Muscle layer of duodenum (tissue), 2 donors: ENCODE measurements around the gene SLC4A9.
"Not testable (repeated sequence)": the region's sequence is repeated elsewhere in the genome, so short reads cannot be mapped to it uniquely, and the experiment has no call there.

Experiments
- H3K27ac ChIP-seq: one replicate; pipeline ENCODE4 v1.7.0; 2013; ENCODE audit warnings: mild to moderate bottlenecking, low read length
- H3K27me3 ChIP-seq: one replicate; pipeline ENCODE4 v1.7.0; 2013; ENCODE audit warnings: low read depth, mild to moderate bottlenecking, control low read depth, low read length
- H3K36me3 ChIP-seq, 2 donors: one replicate each; pipeline ENCODE4 v1.7.0; 2013; ENCODE audit warnings: low read length in 2 of 2, control low read depth in 1 of 2, mild to moderate bottlenecking in 1 of 2; ENCODE audit not compliant: insufficient read depth in 2 of 2, control insufficient read depth in 1 of 2
- H3K4me1 ChIP-seq, 2 donors: one replicate each; pipeline ENCODE4 v1.7.0; 2013; ENCODE audit warnings: low read length in 2 of 2, mild to moderate bottlenecking in 2 of 2, control low read depth in 1 of 2, moderate library complexity in 1 of 2; ENCODE audit not compliant: insufficient read depth in 2 of 2, control insufficient read depth in 1 of 2
- H3K4me3 ChIP-seq, 2 donors: one replicate each; pipeline ENCODE4 v1.7.0; 2013; ENCODE audit warnings: low read length in 2 of 2, low read depth in 1 of 2, mild to moderate bottlenecking in 1 of 2
- H3K9me3 ChIP-seq, 2 donors: one replicate each; pipeline ENCODE4 v1.7.0; 2013; ENCODE audit warnings: low read length in 2 of 2, control low read depth in 1 of 2, mild to moderate bottlenecking in 1 of 2; ENCODE audit not compliant: control insufficient read depth in 1 of 2
- donor health status: healthy.

Gene SLC4A9

DNA sequence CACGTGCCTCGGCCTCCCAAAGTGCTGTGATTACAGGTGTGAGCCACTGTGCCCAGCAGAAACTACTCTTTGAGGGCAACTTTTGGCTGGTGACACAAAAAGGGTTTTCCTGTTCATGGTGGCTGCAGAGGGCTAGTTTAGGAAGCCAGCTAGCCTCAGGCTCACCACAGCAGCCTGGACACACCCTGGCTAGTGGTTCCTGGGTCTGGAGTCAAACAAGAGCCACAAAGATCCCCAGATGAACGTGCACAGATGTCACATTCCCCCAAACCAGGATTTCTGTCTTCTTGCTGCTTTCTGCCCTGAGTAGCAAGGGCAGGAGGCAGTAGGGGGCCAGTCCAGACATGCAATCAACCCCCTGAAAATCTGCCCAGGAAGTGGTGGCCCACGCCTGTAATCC lies 20.4 kb upstream of the SLC4A9 start:
- no peak overlapping the region for H3K4me3 ChIP-seq
- peaks cover 8 to 23% of the 10 kb centered on the region in 2 donors for H3K36me3 ChIP-seq

DNA sequence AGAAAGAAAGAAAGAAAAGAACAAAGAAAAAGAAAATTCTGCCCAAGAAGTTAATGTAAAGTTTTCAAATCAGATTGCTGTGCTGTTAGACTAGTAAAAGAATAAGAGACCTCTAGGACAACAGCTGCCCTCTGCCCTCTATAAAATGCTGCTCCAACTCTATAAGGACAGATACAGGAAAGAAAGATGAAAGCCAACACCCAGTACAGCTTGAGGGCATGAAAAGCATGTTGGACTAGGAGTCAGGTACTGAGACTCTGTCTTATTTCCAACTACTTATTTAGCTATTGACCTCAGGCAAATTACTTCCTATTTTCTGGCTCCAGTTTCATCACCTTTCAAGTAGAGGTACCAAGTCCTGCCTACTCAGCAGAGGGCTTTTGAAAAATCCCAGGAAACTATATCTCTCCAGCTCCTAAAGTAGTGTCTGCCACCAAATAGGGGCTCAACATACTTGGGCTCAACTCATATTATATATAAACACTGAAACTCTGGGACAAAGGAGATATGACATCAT lies 19.3 kb upstream of the SLC4A9 start:
- peaks cover 6 to 21% of the 10 kb centered on the region in 2 donors for H3K36me3 ChIP-seq
- H3K4me3 ChIP-seq: no peak overlapping the region
- peaks cover 9 to 58% of the 10 kb centered on the region in 2 donors for H3K4me1 ChIP-seq
- peak overlapping the region; percentile 35 for H3K27ac ChIP-seq
- no peaks in the 10 kb centered on the region for H3K27me3 ChIP-seq
- H3K9me3 ChIP-seq: no peaks in the 10 kb centered on the region

More for the DNA sequence above, 20.4 kb upstream of the SLC4A9 start:
- Histone ChIP-seq H3K27ac (no peak overlapping the region), H3K9me3 (no peaks in the 10 kb centered on the region), H3K27me3 (no peaks in the 10 kb centered on the region), H3K4me1 (peaks cover 9 to 51% of the 10 kb centered on the region in 2 donors)

DNA sequence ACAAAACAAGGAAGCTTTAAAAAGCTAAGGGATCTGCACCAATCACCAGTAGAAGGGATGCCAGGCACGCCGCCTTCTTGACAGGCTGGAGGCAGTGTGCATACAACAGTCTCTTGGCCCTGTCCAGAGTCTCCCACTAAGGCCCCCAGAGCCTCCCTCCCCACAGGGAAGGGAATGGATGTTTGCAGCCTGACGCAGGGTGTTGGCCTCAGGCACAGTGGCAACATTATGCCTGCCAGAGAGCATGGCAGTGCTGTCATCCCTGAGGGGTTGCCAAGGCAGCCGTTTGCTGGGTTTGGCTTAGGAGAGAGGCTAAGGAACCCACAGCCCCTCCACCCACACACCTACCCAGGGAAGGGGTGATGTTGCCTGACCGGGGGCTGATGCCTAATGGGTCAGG lies 18.4 kb upstream of the SLC4A9 start:
- H3K27ac ChIP-seq: peak overlapping the region; percentile 35
- H3K4me1 ChIP-seq: peaks cover 9 to 49% of the 10 kb centered on the region in 2 donors
- no peaks in the 10 kb centered on the region for H3K27me3 ChIP-seq
- peaks cover 6 to 21% of the 10 kb centered on the region in 2 donors for H3K36me3 ChIP-seq
- H3K4me3 ChIP-seq: no peak overlapping the region
- no peaks in the 10 kb centered on the region for H3K9me3 ChIP-seq

DNA sequence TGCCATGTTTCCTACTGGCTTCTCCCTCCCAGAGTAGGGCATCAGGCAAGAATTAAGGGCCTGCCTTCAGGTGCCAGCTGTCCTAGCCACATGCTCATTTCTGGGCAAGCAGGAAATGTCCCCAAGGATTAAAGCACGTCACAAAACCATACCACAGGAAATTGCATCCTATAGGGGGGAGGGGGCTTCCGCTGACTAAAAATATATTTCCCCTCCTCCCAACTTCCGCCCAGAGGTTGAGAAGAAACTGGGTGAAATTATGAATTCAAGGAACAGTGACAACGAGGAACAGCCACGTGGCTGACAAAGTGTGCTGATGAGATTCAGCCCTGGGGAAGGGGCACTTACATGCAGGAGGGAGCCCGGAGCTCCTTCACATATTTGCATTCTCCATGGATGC lies 17.7 kb upstream of the SLC4A9 start:
- H3K4me1 ChIP-seq: peaks cover 15 to 46% of the 10 kb centered on the region in 2 donors
- H3K9me3 ChIP-seq: no peaks in the 10 kb centered on the region
- peak overlapping the region; percentile 33 for H3K27ac ChIP-seq
- H3K27me3 ChIP-seq: no peaks in the 10 kb centered on the region
- H3K36me3 ChIP-seq: peaks cover 6 to 19% of the 10 kb centered on the region in 2 donors
- H3K4me3 ChIP-seq: no peak overlapping the region

DNA sequence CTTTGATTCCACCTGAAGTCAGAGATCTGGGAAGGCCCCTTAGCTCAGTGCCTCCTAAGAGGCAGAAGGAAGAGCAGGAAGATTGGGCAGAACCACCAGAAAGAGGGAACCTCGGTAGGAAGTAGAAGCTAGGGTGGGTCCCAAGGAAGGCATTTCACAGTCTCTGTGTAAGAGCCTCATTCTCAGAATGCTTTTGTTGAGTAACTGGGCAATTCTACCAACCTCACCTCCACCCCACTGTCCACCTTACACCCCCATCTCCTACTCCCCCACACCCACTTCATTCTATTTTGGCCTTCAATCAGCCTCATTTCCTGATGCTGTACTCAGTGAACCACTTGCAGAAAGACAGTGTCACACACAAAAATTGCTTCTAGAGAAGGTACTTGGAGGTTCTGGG lies 17.1 kb upstream of the SLC4A9 start:
- H3K27ac ChIP-seq: peak overlapping the region; percentile 33
- H3K4me1 ChIP-seq: peaks cover 12 to 46% of the 10 kb centered on the region in 2 donors
- H3K27me3 ChIP-seq: no peaks in the 10 kb centered on the region
- no peak overlapping the region for H3K4me3 ChIP-seq
- H3K36me3 ChIP-seq: peaks cover 6 to 14% of the 10 kb centered on the region in 2 donors
- H3K9me3 ChIP-seq: no peaks in the 10 kb centered on the region

DNA sequence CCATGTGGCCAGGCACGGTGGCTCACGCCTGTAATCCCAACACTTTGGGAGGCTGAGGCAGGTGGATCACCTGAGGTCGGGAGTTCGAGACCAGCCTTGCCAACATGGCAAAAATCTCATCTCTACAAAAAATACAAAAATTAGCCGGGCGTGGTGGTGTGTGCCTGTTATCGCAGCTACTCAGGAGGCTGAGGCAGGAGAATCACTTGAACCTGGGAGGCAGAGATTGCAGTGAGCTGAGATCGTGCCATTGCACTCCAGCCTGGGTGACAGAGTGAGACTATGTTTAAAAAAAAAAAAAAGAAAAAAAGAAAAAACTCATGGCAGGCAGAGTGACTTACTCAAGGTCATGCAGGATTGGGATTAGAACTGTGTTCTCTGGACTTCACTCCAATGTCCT lies 16.1 kb upstream of the SLC4A9 start:
- not testable (repeated sequence) for H3K27me3 ChIP-seq, H3K27ac ChIP-seq, H3K9me3 ChIP-seq
- Histone ChIP-seq H3K36me3 (peaks cover 6 to 14% of the 10 kb centered on the region in 2 donors), H3K4me1 (peaks cover 12 to 38% of the 10 kb centered on the region in 2 donors), H3K4me3 (peak overlapping the region; percentile 60 to 72)

DNA sequence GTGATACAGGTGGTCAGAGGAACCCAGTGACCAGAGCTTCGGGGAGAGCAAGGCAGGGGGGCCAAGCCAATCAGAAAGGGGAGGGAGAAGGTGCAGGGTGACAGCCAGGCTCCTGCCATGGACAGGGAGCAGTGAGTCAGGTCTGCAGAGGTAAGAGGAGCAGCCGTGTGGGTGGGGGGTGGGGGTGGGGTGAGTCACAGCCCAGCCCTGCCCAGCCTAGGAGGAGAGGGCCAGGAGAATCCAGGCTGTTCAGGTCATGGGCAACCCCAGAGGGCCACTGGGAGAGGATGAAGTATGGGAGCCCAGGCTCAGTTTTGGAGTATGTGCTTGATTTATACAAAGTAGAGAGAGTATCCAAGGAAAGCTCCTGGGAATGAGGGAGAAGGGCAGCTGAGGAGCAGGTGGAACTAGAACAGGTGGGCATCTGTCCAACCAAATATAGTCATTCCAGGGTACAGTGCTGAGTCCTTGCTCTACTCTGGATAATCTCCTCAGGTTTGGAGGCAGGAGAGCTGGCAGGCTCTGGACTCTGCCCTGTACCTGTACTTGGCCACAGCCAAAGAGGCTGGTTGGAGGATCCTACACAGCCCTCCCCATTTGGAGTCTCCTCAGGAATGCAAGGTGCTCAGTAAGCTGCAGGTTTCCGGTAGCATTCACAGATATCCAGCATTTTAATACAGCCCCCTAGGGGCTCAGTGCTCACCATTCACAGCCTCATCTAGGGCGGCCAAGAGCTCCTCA lies 15.1 kb upstream of the SLC4A9 start:
- Histone ChIP-seq H3K36me3 (peaks cover 6 to 14% of the 10 kb centered on the region in 2 donors), H3K9me3 (no peaks in the 10 kb centered on the region), H3K27me3 (no peaks in the 10 kb centered on the region), H3K27ac (peak overlapping the region; percentile 70), H3K4me3 (peak overlapping the region; percentile 60 to 72), H3K4me1 (peaks cover 12 to 38% of the 10 kb centered on the region in 2 donors)

DNA sequence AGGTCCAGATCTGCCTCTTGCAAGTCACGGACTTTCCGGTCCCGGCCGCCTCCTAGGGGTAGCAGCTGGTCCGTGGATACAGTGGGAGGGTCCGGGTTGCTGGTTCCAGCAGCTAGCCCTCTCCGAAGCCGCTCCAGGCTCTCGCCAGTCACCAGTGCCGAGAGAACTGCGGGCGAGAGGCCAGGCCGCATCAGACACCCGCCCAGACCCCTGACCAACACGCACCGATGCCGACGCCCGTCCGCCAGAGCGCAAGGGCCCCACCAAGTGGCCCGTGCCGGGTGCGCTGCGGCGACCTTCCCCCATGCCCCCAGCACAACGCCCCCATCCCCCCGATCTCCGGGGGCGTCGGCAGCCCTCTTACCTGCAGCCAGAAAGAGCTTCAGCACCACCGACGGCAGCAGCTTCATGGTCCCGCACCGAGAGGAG lies 14.1 kb upstream of the SLC4A9 start:
- Histone ChIP-seq H3K9me3 (no peaks in the 10 kb centered on the region), H3K27ac (peak overlapping the region; percentile 70), H3K36me3 (peaks cover 6 to 9% of the 10 kb centered on the region in 2 donors), H3K4me1 (peaks cover 9 to 36% of the 10 kb centered on the region in 2 donors), H3K27me3 (no peaks in the 10 kb centered on the region), H3K4me3 (peak overlapping the region; percentile 60 to 72)

DNA sequence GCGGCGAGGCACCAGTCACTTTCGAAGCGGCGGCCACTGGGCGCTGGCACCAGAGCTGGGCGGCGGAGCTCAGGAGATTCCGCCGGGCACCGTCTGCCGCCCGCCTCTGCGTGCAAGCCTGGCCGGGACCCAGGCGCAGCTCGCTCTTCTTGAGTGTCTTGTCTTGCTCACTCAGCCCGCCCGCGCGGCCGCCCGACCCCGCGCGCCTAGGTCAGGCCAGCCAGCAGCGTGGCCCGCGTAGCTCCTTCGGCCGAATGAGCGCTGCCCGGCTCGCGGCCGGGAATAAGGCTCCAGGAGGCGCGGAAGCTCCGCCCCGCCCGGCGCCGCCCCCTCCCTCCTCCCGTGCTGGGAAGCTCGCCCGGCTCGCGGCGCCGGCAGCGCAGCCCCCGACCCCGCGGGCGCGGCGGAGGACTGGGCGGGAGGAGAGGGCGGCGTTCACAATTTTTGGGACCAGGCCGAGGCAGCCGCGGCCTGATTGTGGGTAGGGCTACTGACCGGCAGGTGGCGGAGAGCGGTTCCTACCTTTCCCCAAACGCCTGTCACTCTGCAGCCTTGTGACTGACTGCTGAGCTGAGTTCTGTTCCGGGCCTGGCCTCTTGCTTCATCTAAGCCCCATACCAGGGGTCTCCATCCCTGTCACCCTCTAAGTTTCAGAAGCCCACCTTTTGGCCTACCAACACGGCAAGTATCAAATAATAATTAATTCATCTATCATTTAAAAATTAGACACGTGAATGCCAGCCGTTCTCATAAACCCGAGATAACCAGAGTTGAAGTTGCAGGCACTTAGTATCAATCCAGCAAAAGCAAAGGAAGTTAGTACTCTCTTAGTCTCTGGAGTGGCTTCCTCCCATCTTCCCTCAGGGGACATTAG lies 13.4 kb upstream of the SLC4A9 start, which contains the start of gene HBEGF:
TSS of gene HBEGF (minus strand) at position 256 of the 874 bp plus-strand sequence. CDS start 275 bp downstream, outside the sequence.
- H3K4me1 ChIP-seq: peaks cover 9 to 34% of the 10 kb centered on the region in 2 donors

DNA sequence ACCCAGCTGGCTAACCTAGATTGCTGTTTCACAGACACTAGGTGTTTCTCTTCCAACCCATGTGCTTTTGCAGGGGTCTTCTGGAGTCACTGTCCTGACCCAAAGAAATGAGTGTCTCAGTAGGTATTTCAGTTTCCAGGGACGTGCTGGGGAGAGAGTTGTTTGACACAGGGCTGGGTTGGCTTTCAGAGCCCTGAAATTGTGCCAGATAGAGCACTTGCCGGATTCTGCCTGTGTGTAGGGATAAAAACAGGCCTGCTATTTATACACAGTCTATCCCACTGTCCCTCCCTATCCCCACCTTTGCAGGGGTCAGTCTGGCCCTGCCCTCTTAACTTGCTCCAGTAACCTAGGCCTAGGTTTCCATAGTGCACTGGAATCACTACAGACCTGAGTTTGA lies 12.6 kb upstream of the SLC4A9 start:
- H3K36me3 ChIP-seq: peaks cover under 1 to 4% of the 10 kb centered on the region in 2 donors
- H3K27ac ChIP-seq: peak overlapping the region; percentile 74
- H3K9me3 ChIP-seq: no peaks in the 10 kb centered on the region
- H3K4me3 ChIP-seq: peak overlapping the region; percentile 54 to 60
- H3K27me3 ChIP-seq: no peaks in the 10 kb centered on the region
- H3K4me1 ChIP-seq: peaks cover 9 to 26% of the 10 kb centered on the region in 2 donors

More for the DNA sequence above, 13.4 kb upstream of the SLC4A9 start, which contains the start of gene HBEGF:
- Histone ChIP-seq H3K27ac (peak within 1 kb of the TSS; percentile 74), H3K27me3 (no peaks in the 10 kb centered on the region), H3K36me3 (peaks cover 6 to 9% of the 10 kb centered on the region in 2 donors), H3K9me3 (no peaks in the 10 kb centered on the region), H3K4me3 (peak within 1 kb of the TSS; percentile 60 to 72)

DNA sequence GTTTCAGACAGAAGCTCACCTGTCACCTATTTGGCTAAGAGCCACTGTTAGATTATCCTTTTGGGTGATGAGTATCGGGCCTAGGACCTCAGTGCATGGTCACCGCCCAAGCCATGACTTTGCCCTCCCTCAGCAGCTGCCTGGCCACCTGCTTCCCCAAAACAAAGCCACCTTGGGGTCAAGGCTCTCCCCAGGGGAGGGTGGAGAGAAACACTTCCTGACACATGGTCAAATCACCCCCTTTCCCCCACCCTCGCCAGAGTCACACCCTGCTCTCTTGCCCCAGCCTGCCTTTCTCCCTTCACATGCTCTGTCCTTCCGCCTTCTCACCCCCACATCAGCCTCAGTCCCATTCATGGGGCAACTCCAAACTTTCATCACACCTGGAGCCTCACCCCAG lies 11.9 kb upstream of the SLC4A9 start:
- H3K4me1 ChIP-seq: peaks cover 9 to 23% of the 10 kb centered on the region in 2 donors
- no peaks in the 10 kb centered on the region for H3K9me3 ChIP-seq
- H3K4me3 ChIP-seq: no peak overlapping the region
- no peak overlapping the region for H3K27ac ChIP-seq
- no peaks in the 10 kb centered on the region for H3K27me3 ChIP-seq
- no peaks in the 10 kb centered on the region for H3K36me3 ChIP-seq
